SU-DHL-6 (cell line): ENCODE data around the gene PPARA.

Source experiments
- EZH2phosphoT487 ChIP-seq: fragments of 200-600 bp; sonication (generic), shearing (Covaris generic); conservative IDR thresholded peaks from 2 replicates; pipeline ENCODE4 v1.6.1; 2018; ENCODE audit warnings: mild to moderate bottlenecking, antibody characterized with exemption, low read length, moderate library complexity, mixed read lengths
- TF ChIP-seq, protein P1 (sequence below): fragments of 200-600 bp; sonication (generic); IDR thresholded peaks from one replicate; pipeline ENCODE4 v1.5.1; 2017; ENCODE audit warnings: antibody characterized with exemption, mild to moderate bottlenecking, low read length, moderate library complexity; ENCODE audit not compliant: insufficient read depth, poor library complexity, severe bottlenecking

DNA sequence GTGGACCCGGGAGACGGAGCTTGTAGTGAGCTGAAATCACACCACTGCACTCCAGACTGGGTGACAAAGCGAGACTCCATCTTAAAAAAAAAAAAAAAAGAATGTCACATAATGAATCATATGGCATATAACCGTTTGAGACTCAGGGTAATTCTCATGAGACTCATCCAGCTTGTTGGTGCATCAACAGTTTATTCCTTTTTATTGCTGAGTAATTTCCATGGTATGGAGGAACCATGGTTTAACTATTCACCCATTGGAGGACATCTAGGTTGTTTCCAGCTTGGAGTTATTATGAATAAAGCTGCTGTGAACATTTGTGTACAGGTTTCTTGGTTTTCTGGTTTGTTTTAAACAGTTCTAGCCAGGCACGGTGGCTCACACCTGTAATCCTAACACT is 25.3 kb downstream of the PPARA start:
- TF ChIP-seq, protein P1, sequence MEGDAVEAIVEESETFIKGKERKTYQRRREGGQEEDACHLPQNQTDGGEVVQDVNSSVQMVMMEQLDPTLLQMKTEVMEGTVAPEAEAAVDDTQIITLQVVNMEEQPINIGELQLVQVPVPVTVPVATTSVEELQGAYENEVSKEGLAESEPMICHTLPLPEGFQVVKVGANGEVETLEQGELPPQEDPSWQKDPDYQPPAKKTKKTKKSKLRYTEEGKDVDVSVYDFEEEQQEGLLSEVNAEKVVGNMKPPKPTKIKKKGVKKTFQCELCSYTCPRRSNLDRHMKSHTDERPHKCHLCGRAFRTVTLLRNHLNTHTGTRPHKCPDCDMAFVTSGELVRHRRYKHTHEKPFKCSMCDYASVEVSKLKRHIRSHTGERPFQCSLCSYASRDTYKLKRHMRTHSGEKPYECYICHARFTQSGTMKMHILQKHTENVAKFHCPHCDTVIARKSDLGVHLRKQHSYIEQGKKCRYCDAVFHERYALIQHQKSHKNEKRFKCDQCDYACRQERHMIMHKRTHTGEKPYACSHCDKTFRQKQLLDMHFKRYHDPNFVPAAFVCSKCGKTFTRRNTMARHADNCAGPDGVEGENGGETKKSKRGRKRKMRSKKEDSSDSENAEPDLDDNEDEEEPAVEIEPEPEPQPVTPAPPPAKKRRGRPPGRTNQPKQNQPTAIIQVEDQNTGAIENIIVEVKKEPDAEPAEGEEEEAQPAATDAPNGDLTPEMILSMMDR, result no peak
- no peak for TF ChIP-seq EZH2phosphoT487
